Epidermal melanocyte (primary cell): ENCODE results near the gene GPRIN3.

Source experiments
- DNase-seq: peaks from one replicate; pipeline ENCODE4 v3.0.0; 2011; ENCODE audit warnings: low spot score; ENCODE audit not compliant: insufficient read length

The GPRIN3 gene

DNA sequence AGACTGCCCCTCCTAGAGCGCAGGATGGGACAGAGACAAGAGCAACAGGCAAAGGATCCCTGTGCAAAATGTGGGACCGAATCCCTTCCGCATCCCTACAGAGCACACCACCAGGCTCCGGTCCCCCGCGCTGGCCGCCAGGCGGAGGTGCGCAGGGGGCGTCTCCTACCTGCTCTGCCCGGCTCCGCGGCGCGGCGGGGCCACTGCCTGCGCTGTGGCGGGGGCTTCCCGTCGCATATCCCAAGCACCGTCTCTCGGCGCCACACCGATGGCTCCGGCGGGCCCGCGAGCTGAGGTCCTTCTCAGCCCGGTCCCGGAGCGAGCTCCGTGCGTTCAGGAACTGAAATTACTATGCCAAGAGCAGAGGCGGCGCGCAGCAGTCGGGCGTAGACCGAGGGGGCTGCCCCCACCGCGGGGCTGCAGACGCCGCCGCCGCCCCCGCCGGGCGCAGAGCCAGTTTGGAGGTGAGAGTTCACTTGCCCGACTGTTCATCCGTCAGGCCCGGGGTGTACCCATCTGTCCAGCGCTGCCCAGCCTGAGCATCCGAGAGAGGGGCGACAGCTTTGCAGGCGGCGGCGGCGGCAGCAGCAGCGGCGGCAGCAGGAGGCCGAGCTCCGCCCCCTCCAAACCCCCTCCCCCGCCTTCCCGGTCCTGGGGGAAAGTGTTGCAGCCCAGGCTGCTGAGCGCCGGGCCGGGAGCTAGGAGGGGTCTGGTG is at the start of gene GPRIN3:
TSS of gene GPRIN3 (minus strand) at position 355 of the 715 bp plus-strand sequence. CDS start 57,690 bp downstream, outside the sequence.
- no peak for DNase-seq

GRCh38 chr4:89357340-89357739 is 49.7 kb upstream of the GPRIN3 start:
- no peak for DNase-seq

DNA sequence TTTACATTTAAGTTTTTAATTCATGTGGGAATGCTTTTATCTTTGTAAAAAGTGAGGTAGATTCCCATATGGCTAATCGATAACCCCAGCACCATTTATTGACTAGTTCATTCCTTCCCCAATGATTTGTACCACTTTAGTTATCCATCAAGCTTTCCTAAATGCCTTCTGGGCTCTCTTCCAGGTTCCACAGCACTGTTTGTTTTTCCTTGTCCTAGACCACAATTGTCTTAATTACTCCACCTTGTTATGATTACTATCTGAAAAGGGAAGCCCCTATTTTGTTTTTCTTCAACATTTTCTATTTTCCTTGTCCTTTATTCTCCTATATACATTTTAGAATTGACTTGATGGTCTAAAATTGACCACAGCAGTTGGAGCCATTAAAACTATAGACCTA is 48.5 kb upstream of the GPRIN3 start:
- no peak for DNase-seq

GRCh38 chr4:89353514-89353913 is 45.9 kb upstream of the GPRIN3 start:
- no peak for DNase-seq

DNA sequence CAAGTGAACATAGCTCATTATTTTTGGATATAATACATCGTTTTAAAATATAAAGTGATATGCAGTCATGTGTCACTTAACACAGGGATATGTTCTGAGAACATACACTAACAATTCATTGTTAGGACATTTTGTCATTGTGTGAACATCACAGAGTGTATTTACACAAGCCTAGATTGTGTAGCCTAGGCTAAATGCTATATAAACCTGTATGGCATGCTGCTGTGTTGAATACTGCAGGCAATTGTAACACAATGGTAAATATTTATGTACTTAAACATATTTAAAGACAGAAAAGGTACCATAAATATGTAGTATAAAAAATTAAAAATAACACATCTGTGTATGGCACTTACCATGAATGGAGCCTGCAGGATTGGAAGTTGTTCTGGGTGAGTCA is 44.9 kb upstream of the GPRIN3 start:
- DNase-seq, result no peak

- no peak for DNase-seq
Measured at GRCh38 chr4:89351201-89351600, 43.6 kb upstream of the GPRIN3 start.

DNA sequence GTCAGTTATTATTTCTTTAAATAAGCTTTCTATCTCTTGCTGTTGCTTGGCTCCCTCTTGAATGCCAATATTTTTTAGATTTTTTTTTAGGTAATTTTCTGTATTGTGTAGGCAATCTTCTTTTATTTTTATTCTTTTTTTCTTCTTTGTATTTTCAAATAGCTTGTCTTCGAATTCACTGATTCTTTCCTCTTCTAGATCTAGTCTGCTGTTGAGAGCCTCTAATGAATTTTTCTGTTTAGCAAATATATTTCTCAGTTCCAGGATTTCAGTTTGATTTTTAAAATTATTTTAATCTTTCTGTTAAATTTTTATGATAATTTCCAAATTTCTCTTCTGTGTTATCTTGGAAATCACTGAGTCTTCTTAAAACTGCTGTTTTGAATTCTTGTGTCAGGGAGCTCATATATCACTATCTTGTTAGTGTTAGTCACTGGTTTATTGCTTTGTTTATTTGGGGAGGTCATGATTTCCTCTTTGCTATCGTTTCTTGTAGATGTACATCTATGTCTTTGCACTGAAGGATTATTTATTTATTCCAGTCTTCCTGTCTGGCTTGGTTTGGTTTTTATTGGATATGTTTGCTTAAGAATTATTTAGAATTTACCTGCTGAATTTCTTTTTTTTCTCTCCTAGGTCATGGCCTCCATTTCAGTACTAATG is 39.9 kb upstream of the GPRIN3 start:
- no peak for DNase-seq

GRCh38 chr4:89344571-89344970 is 37.0 kb upstream of the GPRIN3 start:
- DNase-seq, result no peak

DNA sequence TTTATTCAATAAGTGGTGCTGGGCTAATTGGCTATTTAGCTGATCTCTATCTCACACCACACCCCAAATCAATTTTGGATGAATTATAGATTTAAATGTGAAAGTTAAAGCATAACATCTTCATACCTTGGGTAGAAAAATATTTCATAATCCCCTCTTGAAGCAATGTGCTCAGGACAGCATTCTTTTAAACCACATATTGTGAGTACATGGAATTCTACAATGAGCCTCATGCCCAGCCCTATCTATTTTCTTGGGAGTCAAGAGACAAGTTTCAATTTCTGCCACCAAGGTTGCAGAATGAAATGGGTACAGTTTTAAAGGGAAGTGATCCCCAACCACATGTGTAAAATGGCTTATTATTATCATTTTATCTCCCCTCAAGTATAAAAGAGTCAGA is 30.6 kb upstream of the GPRIN3 start:
- DNase-seq, result no peak

DNA sequence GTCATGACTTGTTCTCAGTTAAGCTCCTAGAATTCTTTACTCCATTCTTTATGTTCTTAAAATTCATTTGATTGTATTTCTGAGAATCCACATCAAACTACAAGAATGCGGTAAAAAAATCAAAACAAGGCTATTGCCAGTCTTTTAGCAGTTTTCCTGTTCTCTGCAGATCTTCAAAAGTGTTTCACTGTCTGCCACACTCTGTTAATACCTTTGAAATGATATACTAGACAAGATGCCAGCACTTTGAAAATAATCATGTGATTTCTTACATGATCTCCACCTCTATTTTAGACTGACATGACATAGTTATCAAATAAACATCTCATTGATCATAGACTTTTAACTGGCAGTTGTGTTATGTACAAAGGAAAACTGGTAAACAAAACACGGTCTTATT is 30.1 kb upstream of the GPRIN3 start:
- DNase-seq, result no peak

DNA sequence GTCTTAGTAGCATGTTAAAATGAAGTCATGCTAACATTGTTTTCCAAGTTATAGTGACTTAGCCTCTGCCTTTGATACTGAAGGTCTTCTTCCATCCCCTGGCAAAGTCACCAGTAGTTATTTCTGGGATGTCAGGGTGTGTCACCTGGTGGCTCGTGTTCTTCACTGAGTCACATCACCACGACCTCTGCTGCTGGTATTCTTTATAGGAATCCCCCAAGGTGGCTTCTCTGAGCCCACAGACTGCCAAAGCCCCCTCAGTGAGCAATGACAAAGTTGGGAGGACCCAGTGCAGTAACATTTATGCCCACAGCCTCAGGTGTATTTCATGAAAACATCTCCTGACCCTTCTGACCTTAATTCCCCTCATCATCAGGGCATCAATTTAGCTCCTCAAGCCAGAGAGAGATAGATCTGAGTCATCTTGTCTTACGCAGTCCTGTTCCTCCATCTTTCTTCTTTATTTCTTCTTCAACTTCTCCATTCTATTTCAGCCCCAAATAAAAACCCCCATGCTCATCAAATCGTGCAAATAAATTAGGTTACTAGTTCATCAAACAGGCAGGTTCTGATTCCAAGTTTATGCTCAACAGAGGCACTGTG is 29.3 kb upstream of the GPRIN3 start:
- DNase-seq, result no peak

DNA sequence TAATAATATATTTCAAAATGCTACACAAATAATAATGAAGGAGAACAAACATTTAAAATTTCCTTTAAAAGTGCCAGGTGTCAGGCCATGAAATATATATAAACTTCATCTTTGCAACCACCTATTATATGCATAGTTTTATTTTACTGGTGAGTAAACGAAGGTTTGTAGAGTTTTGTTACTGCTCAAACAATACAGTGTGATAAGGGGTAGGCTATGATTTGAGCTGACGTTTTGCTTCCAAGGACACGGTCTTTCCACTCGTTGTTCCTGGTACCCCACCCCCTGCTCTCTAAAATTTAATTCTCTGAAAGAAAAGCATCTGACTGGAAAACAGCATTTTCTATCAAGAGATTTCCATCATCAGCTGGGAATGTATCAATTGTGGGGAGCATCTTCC is 27.2 kb upstream of the GPRIN3 start:
- no peak for DNase-seq

DNA sequence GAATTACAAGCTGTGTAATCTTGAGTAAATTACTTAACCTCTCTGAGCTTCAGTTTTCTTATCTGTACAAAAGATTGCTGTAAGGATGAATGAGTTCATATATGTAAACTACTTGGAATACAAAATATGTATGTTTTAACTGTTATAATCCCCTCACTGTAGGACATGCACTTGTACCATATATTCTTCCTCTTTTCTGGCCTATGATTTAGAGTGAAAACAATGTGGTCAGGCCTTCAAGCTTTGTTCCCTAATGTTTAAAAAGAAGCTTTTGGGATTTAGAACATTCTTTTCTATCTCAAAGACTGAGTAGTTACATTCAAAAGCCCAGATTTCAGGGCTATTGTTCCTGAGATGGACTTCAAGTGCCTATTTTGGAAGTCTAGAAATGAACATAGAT is 26.7 kb upstream of the GPRIN3 start:
- no peak for DNase-seq

GRCh38 chr4:89331686-89332544 is 24.3 kb upstream of the GPRIN3 start:
- DNase-seq, result no peak

GRCh38 chr4:89331197-89331596 is 23.6 kb upstream of the GPRIN3 start:
- DNase-seq, result no peak

DNA sequence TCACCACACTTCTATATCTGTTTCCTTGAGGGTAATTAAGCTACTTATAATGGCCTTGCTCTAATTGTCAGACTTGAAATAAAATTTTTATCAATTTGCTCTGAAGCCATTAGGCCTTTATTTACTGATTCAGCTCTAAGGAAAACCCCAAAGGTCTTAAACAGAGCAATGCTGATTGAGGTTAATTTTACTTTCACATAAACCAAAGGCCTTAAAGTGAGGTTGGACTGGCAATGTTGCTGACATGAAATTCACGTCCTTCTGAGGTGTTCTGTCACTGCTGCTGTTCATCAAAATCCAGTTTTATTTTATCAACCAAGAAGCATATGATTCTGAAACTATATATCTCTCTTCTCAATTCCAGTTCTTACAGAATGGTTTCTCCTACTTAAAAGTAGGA is 21.7 kb upstream of the GPRIN3 start:
- DNase-seq, result no peak

DNA sequence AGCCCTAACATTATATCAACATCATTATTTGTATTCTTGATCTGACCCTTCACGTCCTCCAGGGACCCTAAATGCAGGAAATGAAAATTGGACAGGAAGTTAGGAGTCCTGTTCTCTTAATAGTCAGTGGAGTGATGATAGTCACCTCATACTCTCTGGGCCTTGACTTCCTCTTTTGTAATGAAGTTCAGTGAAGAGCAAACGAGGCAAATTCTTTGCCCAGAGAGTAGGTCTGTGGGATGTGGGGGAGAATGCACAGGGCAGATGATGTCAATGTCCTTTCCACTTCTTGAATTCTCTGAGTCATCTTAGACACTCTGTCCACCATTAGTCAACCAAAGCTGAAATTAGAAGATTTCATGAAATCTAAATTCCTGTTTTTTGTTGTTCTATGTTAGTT is 17.1 kb upstream of the GPRIN3 start:
- no peak for DNase-seq

DNA sequence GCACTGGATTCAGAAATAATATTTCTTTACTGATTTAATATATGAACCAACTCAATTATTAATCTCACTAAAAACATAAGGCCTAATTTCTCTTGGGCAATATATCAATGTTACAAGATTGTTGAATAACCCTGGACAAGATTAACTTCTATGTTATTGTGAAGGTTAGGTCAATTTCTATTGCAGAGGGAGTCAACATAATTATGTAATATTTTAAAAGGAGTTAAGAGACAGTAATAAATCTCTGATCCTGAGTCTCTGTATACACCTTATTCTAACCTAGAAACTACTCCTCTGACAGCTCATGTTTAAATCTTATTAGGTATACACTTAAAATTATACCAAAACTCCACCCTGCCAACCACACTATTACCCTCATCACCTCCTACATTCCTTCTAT is 15.1 kb upstream of the GPRIN3 start:
- no peak for DNase-seq

DNA sequence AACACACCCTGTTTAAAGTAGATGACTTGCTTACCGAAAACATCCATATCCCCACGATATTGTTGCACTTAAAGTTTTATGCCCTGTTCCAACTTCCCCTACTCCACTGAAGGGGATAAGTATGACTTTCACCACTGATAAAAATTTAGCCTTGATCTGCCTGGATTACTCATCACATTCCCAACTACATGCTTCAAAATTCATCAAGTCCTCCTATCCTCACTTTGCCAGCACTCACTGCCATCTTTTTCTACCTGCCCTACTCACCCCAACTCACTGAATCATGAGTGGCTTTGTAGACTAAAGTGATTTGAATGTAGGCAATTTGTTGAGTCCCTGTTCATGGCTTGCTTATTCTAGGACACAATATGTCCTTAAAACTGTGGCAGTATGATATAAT is 12.2 kb upstream of the GPRIN3 start:
- DNase-seq, result no peak

DNA sequence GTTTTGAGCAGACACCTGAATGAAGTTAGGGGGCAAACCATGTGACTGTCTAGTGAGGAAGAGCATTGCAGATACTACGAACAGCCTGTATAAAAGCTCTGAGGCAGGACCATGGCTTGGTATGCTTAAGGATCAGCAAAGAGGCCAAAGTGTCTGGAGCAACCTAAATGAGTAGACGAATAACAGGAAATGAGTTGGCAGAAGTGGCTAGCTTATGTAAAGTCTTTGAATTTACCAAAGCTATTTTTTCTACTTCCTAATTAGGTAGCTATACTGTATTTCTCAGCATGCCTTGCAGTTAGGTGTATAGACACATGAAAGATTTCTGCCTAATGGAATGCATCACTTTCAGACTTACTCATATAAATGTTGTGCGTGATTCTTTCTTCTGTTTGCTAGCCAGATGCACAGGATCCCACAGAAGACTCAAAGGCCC is 9.3 kb upstream of the GPRIN3 start:
- no peak for DNase-seq

- DNase-seq, result no peak
Measured at GRCh38 chr4:89316211-89316610, 8.6 kb upstream of the GPRIN3 start.

- DNase-seq, result no peak
Measured at GRCh38 chr4:89314291-89314690, 6.7 kb upstream of the GPRIN3 start.
